ENCODE results near the gene SIRT7.

The SIRT7 gene

DNA sequence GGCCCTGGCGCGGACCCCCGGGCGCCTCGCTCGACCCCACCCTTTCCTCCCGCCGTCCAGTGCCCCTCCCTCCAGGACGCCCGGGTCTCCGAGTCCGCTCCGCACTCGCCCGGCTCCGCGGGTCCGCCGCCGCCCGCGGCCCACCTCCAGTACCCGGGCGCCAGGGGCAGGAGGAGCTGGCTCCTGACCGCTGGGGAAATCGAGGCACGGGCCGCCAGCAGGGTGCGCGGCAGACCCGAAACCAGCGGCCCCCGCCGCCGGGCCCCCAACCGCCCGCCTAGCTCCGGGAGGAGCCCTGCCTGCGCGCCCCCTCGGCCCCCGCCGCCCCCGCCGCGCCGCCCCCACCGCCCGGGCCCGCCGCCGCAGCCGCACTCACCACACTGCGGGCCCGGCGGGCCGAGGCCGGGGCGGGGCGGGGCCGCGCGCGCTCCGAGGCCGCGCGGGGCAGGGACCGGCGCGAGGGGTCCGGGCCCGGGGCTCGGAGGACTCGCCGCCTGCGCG is 9.2 kb upstream of the SIRT7 start:
- peak overlapping the region; percentile 90 for H3K27ac ChIP-seq
- TF ChIP-seq, protein P1, sequence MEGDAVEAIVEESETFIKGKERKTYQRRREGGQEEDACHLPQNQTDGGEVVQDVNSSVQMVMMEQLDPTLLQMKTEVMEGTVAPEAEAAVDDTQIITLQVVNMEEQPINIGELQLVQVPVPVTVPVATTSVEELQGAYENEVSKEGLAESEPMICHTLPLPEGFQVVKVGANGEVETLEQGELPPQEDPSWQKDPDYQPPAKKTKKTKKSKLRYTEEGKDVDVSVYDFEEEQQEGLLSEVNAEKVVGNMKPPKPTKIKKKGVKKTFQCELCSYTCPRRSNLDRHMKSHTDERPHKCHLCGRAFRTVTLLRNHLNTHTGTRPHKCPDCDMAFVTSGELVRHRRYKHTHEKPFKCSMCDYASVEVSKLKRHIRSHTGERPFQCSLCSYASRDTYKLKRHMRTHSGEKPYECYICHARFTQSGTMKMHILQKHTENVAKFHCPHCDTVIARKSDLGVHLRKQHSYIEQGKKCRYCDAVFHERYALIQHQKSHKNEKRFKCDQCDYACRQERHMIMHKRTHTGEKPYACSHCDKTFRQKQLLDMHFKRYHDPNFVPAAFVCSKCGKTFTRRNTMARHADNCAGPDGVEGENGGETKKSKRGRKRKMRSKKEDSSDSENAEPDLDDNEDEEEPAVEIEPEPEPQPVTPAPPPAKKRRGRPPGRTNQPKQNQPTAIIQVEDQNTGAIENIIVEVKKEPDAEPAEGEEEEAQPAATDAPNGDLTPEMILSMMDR (conservative IDR thresholded peaks at IDR 0.05), result no peak

DNA sequence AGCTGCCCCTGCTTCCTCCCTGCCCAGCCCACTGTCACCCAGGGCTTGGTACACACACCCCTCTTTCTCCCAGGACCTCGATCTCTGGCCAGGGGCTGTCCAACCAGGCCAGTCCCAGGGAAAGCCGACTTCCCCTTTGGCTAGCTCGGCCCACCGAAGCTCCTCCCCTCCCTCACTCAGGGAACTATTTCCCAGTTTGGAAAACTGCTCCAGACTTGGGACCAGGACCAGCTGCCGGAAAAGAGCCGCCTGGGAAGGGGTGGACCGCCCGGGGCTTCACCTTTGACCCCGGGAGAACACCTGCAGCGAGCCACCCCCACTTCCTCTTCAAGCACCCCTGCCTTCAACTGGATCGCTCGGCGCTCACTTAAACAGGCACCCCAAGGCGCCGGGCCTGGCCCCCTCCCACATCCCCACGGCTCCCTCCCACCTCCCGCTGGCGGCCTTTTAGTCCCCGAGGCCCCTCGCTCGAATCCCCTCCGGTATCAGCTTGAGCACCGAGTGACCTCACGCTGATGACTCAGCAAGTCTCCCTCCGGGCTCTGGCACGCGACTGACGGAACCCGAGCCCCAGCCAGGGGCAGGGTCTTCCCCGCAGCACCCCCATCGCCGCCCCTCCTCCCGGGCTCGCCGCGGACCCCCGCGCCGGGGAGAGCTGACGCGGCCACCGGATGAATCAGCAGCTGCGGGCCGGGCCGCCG is 8.6 kb upstream of the SIRT7 start:
- TF ChIP-seq, protein P1 (conservative IDR thresholded peaks at IDR 0.05), result no peak
- H3K27ac ChIP-seq, result peak overlapping the region; percentile 90

DNA sequence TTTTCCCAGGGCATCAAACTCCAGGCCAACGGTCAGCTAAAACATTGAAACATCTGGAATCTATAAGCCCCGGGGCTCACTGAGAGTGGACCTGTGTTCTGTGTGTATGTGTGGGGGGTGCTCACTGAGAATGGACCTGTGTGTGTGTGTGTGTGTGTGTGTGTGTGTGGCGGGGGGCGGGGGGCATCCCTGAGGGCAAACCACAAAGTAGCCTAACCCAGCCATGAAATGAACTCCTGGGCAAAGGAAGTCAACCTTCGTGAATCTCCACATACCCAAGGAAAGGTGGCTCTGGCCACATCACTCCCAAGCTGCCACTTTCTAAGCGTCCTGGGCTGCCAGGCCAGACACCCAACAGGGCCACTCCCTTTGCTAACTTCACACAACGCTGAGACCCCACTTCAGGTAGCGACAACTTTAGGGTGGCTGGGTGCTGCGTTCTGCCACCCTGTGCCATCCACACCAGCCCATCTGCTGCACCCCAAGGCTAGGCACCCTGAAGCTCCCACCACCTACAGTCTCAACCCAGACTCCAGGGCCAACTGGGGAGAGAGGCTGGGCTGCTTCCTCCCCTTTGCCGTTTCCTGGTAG is 8.0 kb upstream of the SIRT7 start:
- H3K27ac ChIP-seq, result peak overlapping the region; percentile 90
- TF ChIP-seq, protein P1 (conservative IDR thresholded peaks at IDR 0.05), result no peak

DNA sequence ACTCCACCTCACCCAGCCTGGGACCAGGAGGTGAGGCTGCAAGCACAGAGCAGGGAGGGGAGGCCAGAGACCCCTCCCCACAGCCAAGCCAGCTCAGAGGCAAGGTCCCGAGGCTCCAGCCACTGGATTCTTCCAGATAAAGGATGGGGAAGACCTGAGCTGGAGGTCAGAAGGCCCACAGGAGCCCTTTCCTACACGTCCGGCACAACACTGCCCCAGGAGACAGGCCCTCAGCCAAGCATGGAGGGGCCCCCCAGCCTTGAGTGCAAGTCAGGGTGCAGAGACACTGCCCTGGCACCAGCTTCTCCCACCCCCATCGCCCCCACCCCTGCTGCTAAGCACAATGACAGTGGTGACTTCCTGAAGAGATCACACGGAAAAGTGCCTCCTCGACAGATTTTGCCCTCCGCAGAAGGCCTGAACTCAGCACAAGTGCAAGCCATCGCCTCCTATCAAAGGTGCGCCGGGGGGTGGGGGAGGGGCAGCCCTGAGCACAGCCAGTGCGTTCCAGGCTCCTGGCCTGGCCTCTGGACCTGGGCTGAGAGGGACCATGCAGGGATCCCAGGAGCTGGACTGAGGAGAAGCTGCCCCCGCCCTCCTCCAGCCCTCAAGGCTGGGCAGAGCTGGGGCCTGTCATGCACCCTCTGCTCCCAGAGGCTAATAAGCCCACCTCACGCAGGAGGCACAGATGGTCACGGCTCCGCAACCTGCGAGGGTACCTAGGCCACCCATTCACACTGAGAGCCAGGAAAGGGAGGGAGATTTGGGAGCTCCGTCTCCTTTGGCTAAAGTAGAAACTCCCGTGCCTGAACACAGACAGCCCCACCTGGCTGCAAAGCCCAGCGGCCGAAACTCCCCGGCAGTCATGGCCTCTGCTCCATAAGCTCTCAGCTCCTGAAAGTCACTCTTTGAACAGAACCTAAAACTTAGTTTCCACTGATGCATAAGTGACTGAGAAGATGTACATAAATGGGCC is 6.9 kb upstream of the SIRT7 start:
- no peak overlapping the region for H3K27ac ChIP-seq
- TF ChIP-seq, protein P1 (conservative IDR thresholded peaks at IDR 0.05), result no peak

DNA sequence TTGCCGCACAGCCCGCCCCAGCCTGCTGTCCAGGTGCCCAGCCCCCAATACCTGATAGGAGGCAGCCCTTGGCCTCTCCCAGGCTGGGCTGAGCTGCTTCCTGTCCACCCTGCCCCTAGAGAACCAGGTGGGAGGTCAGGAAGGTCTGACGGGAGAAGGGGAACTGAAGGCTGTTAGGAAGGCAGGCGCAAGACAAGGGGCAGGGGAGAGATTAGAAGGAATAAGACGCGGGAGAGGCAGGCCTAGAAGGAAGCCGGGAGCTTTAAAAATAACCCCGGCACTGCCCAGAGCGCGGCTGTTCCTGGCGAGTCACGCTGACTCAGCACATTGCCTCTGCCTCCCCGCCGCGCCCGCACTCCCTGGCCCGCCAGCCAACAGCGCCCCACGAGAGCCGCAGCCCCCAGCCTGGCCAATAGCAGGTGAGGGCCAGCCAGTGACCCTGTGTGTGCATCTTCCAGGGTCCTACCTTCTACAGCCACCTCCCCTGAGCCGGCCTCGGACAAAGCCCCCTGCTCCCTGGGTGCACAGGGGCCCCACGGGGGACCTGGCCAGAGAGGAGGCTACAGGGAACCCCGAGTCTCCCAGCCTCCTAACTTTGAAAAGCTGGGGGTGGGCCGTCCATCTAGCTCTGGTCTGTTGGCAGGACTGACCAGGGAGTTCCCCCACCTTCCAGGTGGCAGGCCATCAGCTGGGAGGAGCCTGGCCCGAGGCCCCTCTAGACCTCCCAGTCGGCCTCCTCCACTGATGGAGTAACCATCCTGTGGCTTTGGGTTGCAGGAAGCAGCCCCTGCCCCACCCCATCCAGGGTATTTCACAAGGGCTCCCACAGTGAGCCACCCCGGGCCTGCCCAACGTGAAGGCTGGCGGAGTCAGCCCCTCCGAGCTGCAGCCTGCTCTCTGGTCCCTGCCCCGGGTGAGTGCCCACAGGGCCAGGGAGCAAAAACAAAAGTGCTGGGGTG is 5.6 kb upstream of the SIRT7 start:
- H3K27ac ChIP-seq, result no peak overlapping the region; the same call in 1 of the 2 replicates
- TF ChIP-seq, protein P1 (conservative IDR thresholded peaks at IDR 0.05), result no peak

DNA sequence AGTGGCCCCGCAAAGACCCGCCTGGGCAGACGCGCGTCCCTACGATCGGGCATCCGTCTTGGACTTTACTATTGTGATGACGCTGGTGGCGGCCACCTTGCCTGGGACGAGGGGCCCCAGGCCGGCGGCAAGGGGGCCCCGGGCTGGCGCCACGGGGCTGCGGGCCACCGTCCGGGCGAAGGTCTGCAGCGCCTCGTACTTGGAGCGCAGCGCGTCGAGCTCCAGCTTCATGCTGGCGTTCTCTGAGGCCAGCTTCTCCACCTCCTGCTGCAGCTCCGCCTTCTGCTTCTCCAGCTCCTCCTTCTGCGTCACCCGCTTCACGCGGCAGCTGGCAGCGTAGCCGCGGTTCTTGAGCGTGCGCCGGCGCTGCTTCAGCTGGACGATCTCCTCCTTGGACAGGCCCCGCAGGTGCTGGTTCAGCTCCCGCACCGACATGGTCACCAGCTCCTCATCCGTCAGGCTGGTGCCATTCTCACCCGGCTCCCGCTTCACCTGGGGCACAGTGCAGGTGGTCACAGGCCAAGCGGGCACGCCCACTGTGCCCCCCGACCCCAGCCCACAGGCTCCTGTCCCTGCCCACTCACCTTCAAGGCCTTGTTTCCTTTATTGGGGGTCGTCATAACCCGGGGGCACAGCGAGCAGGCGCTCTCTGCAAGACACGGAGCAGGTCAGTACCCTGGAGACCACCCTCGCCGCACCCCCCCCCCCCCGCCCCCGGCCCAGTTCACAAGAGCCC is 4.8 kb upstream of the SIRT7 start:
- no peak overlapping the region for H3K27ac ChIP-seq

More for the DNA sequence above, 4.8 kb upstream of the SIRT7 start:
- TF ChIP-seq, protein P1 (conservative IDR thresholded peaks at IDR 0.05), result no peak

All from VCaP (cell line).